Progenitor cell of endocrine pancreas (in vitro differentiated cells): ENCODE data around the gene CTU2. TPM values are rescaled to one million over a fixed set of nuclear protein-coding genes. Genes with fewer than 3 reads are reported as not detected.

ENCODE experiments used
- DNase-seq: peaks from one replicate; pipeline ENCODE4 v3.0.0; 2021; ENCODE audit warnings: low spot score; ENCODE audit not compliant: unreplicated experiment
- H3K27ac Mint-ChIP-seq: 2 replicates; pipeline ENCODE4 v1.8.0; 2021; ENCODE audit warnings: mild to moderate bottlenecking, moderate library complexity, mixed read lengths
- H3K27me3 Mint-ChIP-seq: 2 replicates; pipeline ENCODE4 v1.8.0; 2021; ENCODE audit warnings: mixed read lengths
- H3K36me3 Mint-ChIP-seq: 2 replicates; pipeline ENCODE4 v1.8.0; 2022; ENCODE audit warnings: mixed read lengths; ENCODE audit not compliant: insufficient read depth
- H3K4me1 Mint-ChIP-seq: 2 replicates; pipeline ENCODE4 v1.8.0; 2021; ENCODE audit warnings: low read depth, mixed read lengths
- H3K4me3 Mint-ChIP-seq: 2 replicates; pipeline ENCODE4 v1.8.0; 2021; ENCODE audit warnings: low read depth, mild to moderate bottlenecking, moderate library complexity, mixed read lengths
- H3K9me3 Mint-ChIP-seq: 2 replicates; pipeline ENCODE4 v1.8.0; 2021; ENCODE audit warnings: low read depth, mixed read lengths
- CTCF ChIP-seq: fragments of 200-600 bp; sonication (generic); IDR thresholded peaks from one replicate; pipeline ENCODE4 v1.5.0; 2021; ENCODE audit warnings: antibody characterized with exemption, mild to moderate bottlenecking; ENCODE audit not compliant: unreplicated experiment
- total RNA-seq: library from RNA; stranded (reverse); gene quantifications from 2 replicates; pipeline ENCODE4 v1.2.1, GENCODE V29; 2021

Gene CTU2
- total RNA-seq, 1 donor from 2014 or later: 17.2 TPM

GRCh38 chr16:88687676-88688012, 18.7 kb upstream of the CTU2 start:
- Mint-ChIP-seq H3K4me3 (no peak overlapping the region), H3K9me3 (no peaks in the 10 kb centered on the region)

DNA sequence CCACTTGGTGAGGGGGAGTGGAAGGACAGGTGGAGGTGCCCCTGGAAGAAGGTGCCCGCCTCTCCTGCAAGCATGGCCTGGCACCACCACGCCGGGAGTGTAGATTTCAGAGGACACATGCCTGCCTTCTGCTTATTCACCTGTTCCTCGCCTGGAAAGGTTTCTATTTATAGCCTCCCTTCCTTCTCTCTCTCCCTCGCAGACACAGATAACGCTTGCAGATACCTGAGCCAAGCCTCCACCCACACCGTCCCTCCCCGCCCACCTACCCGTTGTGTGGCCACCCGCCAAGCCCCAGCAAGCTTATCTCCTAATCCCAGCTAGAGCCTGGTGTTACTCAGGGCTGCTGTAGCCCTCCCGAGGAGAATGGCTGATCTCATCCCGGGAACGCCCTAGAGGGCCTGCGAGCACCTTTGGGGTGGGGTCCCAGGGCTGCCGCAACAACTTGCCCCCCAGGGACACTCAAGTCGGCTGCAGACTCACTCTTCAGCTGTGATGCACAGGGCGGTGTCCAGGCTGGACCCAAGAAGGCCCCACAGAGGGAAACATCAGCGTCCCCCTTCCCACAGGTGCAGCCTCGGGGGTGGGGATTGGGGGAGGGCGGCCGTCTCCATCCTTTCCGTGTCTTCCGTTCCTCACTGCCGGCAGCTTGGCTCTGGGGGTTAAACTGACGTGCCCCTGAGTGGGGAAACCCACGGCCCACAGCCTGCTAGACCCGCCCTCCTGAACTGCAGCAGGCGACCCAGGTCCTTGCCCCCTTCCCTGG, 18.1 kb upstream of the CTU2 start:
- H3K9me3 Mint-ChIP-seq: no peaks in the 10 kb centered on the region
- peak overlapping the region; percentile 19 for H3K4me3 Mint-ChIP-seq
- peaks cover 6% of the 10 kb centered on the region for H3K4me1 Mint-ChIP-seq
- peak; percentile 8 for DNase-seq
- H3K27me3 Mint-ChIP-seq: peaks cover 40% of the 10 kb centered on the region
- no peaks in the 10 kb centered on the region for H3K36me3 Mint-ChIP-seq
- H3K27ac Mint-ChIP-seq: peak overlapping the region; percentile 62
- TF ChIP-seq CTCF: no peak

More at GRCh38 chr16:88687676-88688012, 18.7 kb upstream of the CTU2 start:
- no peak for DNase-seq
- TF ChIP-seq CTCF: no peak
- Mint-ChIP-seq H3K36me3 (no peaks in the 10 kb centered on the region), H3K27ac (peak overlapping the region; percentile 62), H3K27me3 (peaks cover 40% of the 10 kb centered on the region), H3K4me1 (peaks cover 6% of the 10 kb centered on the region)

DNA sequence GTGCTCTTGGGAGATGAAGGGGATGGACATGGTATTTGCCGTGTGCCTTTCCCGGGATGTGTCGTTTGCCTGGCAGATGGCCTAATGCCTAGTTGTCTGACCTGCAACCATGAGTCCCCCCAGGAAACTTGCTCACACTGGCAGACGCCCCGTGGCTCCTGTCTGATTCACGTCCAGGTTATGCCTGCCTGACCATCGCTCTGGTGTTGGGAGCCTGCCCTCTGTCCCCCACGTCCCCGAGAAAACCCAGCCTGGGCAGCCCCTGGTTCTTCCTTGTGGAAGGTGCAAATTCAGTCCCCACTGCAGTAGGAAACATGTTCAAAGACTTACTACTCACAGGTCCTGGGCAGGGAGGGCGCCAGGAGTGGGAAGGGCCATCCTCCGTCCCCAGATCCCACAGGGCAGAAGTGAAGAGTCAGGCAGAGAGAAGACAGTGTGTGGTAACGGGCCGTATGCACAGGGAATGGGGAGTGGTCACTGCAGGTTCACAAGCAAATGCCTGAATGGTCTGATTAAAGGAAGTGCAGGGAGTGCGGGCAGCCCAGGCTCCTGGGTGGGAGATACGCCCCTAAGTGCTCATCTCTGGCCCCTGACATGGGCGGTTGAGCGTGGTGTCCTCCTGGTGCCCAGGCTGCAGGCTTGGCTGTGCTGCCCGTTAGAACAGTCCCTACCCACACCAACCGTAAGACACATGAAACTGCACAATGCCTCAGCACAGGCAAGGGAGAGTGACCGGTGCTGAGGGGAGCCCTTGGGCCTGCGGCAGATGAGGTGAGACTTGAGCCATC, 15.8 kb upstream of the CTU2 start:
- Mint-ChIP-seq H3K27me3 (peaks cover 23% of the 10 kb centered on the region), H3K4me1 (peaks cover 4% of the 10 kb centered on the region), H3K4me3 (no peak overlapping the region), H3K36me3 (no peaks in the 10 kb centered on the region), H3K9me3 (no peaks in the 10 kb centered on the region), H3K27ac (no peak overlapping the region)
- DNase-seq: no peak
- TF ChIP-seq CTCF: no peak

- no peak for DNase-seq
- Mint-ChIP-seq H3K4me3 (no peak overlapping the region), H3K27me3 (peaks cover 23% of the 10 kb centered on the region), H3K9me3 (no peaks in the 10 kb centered on the region), H3K27ac (no peak overlapping the region), H3K4me1 (peaks cover 4% of the 10 kb centered on the region), H3K36me3 (no peaks in the 10 kb centered on the region)
- no peak for TF ChIP-seq CTCF
These were observed 15.0 kb upstream of the CTU2 start for GRCh38 chr16:88691129-88691813.

DNA sequence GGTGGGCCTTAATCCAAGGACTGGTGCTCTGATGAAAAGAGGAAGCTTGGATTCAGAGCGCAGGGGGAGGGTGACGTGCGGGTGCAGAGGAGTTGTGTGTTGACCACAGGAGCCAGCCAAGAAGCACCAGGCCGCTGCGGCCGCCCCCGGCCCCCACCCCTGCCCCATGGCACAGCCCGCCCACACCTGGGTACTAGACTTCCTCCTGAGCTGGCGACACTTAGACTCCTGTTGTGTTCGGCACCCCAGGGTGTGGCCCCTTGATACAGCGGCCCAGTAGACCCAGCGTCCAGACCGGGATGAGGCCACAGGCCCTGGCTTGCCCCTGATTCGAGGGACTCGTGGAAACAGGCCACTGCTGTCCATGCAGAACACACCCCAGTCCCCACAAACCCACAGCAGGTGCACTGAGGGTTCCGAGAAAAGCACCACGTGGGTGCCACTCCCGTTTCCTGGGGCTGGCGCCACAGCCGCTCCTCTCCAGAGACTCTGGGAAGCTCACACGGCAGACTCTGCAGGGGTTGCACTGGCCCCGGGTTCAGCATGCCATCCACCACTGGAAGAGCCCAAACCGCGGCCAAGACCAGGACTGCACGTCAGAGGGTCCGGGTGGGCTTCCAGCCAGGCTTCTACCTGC, 14.3 kb upstream of the CTU2 start:
- no peak for DNase-seq
- TF ChIP-seq CTCF: no peak
- Mint-ChIP-seq H3K4me1 (peaks cover 4% of the 10 kb centered on the region), H3K27ac (no peak overlapping the region), H3K27me3 (peaks cover 23% of the 10 kb centered on the region), H3K4me3 (no peak overlapping the region), H3K9me3 (no peaks in the 10 kb centered on the region), H3K36me3 (no peaks in the 10 kb centered on the region)
